Measurements from ENCODE around the gene DDX28. TPM values are rescaled to one million over a fixed set of nuclear protein-coding genes. Genes with fewer than 3 reads are reported as not detected.
A peak's percentile ranks its signal among the peaks of the same experiment; 100 is the strongest.

Gene DDX28
- total and polyA plus RNA-seq, 2 of the 4 experiments (the other 2 are of a cell fraction): 9.2 to 10.0 TPM

- Histone ChIP-seq H3K14ac (replicated peaks; ENCODE audit: low read depth, low read length) (no peak overlapping the region), H2BK120ac (ENCODE audit: low read depth, low read length) (no peak overlapping the region), H3K9me3 (ENCODE audit: control insufficient read depth, insufficient read depth, low read length) (no peaks in the 10 kb centered on the region), H2BK20ac (ENCODE audit: low read depth, low read length) (no peak overlapping the region), H4K91ac (ENCODE audit: insufficient read depth, low read depth, low read length) (no peak overlapping the region), H3K4me3 (ENCODE audit: insufficient read depth, low read depth, low read length) (no peak overlapping the region), H2AK9ac (replicated peaks; ENCODE audit: low read depth, low read length, poor library complexity) (peak overlapping the region; percentile 50), H2AFZ (replicated peaks; ENCODE audit: low read length, poor library complexity) (no peak overlapping the region), H2BK15ac (ENCODE audit: low read depth, low read length) (no peak overlapping the region), H3K9ac (ENCODE audit: low read depth, low read length) (no peak overlapping the region), H3K56ac (ENCODE audit: extremely low read depth, insufficient read depth, low read length) (no peak overlapping the region), H3K27me3 (ENCODE audit: control insufficient read depth, insufficient read depth, low read length) (peaks cover 4% of the 10 kb centered on the region; the same call in 1 of the 2 replicates), H4K5ac (ENCODE audit: low read depth, low read length) (no peak overlapping the region), H3K4ac (ENCODE audit: low read depth, low read length) (no peak overlapping the region), H3K4me1 (ENCODE audit: control insufficient read depth, insufficient read depth, low read length) (peaks cover 14% of the 10 kb centered on the region), H3K23ac (ENCODE audit: low read depth, low read length) (no peak overlapping the region), H3K9me1 (ENCODE audit: insufficient read depth, low read length) (peaks cover 12% of the 10 kb centered on the region), H2BK5ac (ENCODE audit: low read depth, low read length, poor library complexity, severe bottlenecking) (no peak overlapping the region), H4K8ac (ENCODE audit: low read depth in 2 of 2, low read length in 2 of 2) (no peak overlapping the region), H3K18ac (ENCODE audit: low read depth, low read length) (no peak overlapping the region), H3K27ac (ENCODE audit: insufficient read depth, low read length) (no peak overlapping the region), H4K20me1 (ENCODE audit: insufficient read depth, low read length) (peaks cover 17% of the 10 kb centered on the region), H3K36me3 (ENCODE audit: control insufficient read depth, insufficient read depth, low read length) (peaks cover 3% of the 10 kb centered on the region; the same call in 1 of the 2 replicates), H3K4me2 (ENCODE audit: low read depth, low read length) (no peak overlapping the region), H3K79me1 (ENCODE audit: low read depth in 1 of 2, low read length in 2 of 2) (peaks cover under 1 to 22% of the 10 kb centered on the region in 2 experiments; a peak in 2 of 4 replicates), H2AK5ac (ENCODE audit: low read depth, low read length) (peak overlapping the region; percentile 12; the same call in 1 of the 2 replicates)
- TF ChIP-seq CHD1 (IDR thresholded peaks at IDR 0.05; ENCODE audit: low read depth, low read length): no peak
- no peak for TF ChIP-seq POLR2A (IDR thresholded peaks at IDR 0.05; ENCODE audit: low read depth, low read length)
- no peak for TF ChIP-seq NFE2L2 (IDR thresholded peaks at IDR 0.05; ENCODE audit: low read depth, low read length)
- TF ChIP-seq FOS (IDR thresholded peaks at IDR 0.05; ENCODE audit: low read depth, low read length): no peak
- TF ChIP-seq RAD21 (IDR thresholded peaks at IDR 0.05; ENCODE audit: low read length): no peak
- no peak for TF ChIP-seq RCOR1 (IDR thresholded peaks at IDR 0.05; ENCODE audit: insufficient replicate concordance, low read length)
- TF ChIP-seq ELK1 (IDR thresholded peaks at IDR 0.05; ENCODE audit: borderline replicate concordance, low read depth, low read length): no peak
- no peak for TF ChIP-seq CTCF (conservative IDR thresholded peaks at IDR 0.05; ENCODE audit: low read depth, low read length)
- TF ChIP-seq SMC3 (IDR thresholded peaks at IDR 0.05; ENCODE audit: low read depth, low read length): no peak
- no peak for TF ChIP-seq BHLHE40 (IDR thresholded peaks at IDR 0.05; ENCODE audit: low read depth, low read length)
- TF ChIP-seq USF2 (IDR thresholded peaks at IDR 0.05; ENCODE audit: low read depth, low read length): no peak
- TF ChIP-seq RFX5 (IDR thresholded peaks at IDR 0.05; ENCODE audit: low read depth, low read length): no peak
- TF ChIP-seq CEBPB (IDR thresholded peaks at IDR 0.05; ENCODE audit: low read depth, low read length): no peak
- no peak for TF ChIP-seq MAFK (IDR thresholded peaks at IDR 0.05; ENCODE audit: low read depth, low read length)
- TF ChIP-seq MAZ (IDR thresholded peaks at IDR 0.05; ENCODE audit: borderline replicate concordance, low read depth, low read length): no peak
- no peak for TF ChIP-seq MXI1 (IDR thresholded peaks at IDR 0.05; ENCODE audit: borderline replicate concordance, low read depth, low read length)
- ChIA-PET POLR2A (ENCODE audit: unreplicated experiment) (no interaction called here), CTCF (no interaction called here)
- BruUV-seq (replicated peaks): no TSS peak
- ATAC-seq (ENCODE audit: low read depth) (no peak), DNase-seq (no peak)
- dilution Hi-C loops (cut with HindIII; ENCODE audit: low sequenced_read_pairs, unreplicated experiment) (no loop called here), in situ Hi-C loops (cut with MboI; ENCODE audit: low sequenced_read_pairs) (no loop called here), intact Hi-C loops (cut with micrococcal nuclease) (no loop called here)
- WGBS, 2 experiments (ENCODE audit: extremely low coverage in 2 of 2, insufficient read length in 1 of 2): 92% methylated on average over 2 of the region's 9 CpGs; no CpG with 5 or more reads in 1 of the 2 experiments
Observed at GRCh38 chr16:67971111-67971510, 51.9 kb downstream of the DDX28 start.
